IPS-20b (cell line): ENCODE measurements around the gene RAB12.
"Not testable (repeated sequence)": the region's sequence is repeated elsewhere in the genome, so short reads cannot be mapped to it uniquely, and the experiment has no call there.

Experiments
- H3K27ac ChIP-seq: one replicate; pipeline ENCODE4 v1.5.1; 2013; ENCODE audit warnings: low read length
- H3K27me3 ChIP-seq: 2 replicates; pipeline ENCODE4 v1.6.1; 2013; ENCODE audit warnings: mild to moderate bottlenecking, low read length, inconsistent platforms; ENCODE audit not compliant: insufficient read depth
- H3K36me3 ChIP-seq: 2 replicates; pipeline ENCODE4 v1.6.1; 2013; ENCODE audit warnings: low read depth, mild to moderate bottlenecking, inconsistent platforms, low read length, moderate library complexity; ENCODE audit not compliant: insufficient read depth
- H3K4me1 ChIP-seq: 2 replicates; pipeline ENCODE4 v1.6.1; 2013; ENCODE audit warnings: mild to moderate bottlenecking, control low read depth, inconsistent platforms, low read length, moderate library complexity; ENCODE audit not compliant: insufficient read depth
- H3K4me3 ChIP-seq: 2 replicates; pipeline ENCODE4 v1.5.1; 2013; ENCODE audit warnings: mild to moderate bottlenecking, low read length, inconsistent platforms
- H3K9ac ChIP-seq: 2 replicates; pipeline ENCODE4 v1.6.1; 2013; ENCODE audit warnings: low read depth, mild to moderate bottlenecking, inconsistent platforms, low read length, moderate library complexity
- H3K9me3 ChIP-seq: 2 replicates; pipeline ENCODE4 v1.6.1; 2013; ENCODE audit warnings: mild to moderate bottlenecking, low read depth, low read length, inconsistent platforms; ENCODE audit not compliant: insufficient read depth

Gene RAB12

DNA sequence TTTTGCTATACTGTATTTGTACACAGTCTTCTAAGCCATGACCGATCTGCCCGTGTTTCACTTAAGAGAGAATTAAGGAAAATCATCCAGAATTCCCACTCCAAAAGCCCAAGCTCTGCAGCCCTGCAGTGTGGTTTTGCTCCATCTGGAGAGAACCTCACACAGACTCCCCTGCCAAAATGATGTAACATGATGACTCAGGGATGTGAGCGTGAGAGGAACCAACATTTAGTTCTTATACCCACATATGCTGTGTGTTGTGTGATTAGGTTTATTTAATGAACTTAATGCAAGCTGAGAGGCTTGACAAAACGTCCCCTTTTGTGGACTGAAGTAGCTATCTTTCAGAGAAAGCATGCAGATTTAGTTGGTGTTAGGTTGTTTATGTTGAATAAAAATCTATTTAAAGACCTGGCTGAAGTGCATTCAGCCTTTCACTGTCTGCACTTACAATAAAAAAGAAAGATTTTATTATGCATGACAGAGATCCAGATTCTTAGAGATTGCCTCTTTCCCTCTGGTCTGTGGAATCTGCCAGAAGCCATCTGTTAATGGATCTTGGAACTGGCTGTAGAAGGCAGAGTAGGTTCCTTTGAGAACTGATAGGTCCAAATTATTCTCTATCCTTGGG, 6.3 kb downstream of the RAB12 start:
- Histone ChIP-seq H3K27me3 (no peaks in the 10 kb centered on the region), H3K27ac (peak overlapping the region; percentile 68), H3K36me3 (peaks cover 15% of the 10 kb centered on the region), H3K4me1 (peaks cover 61% of the 10 kb centered on the region), H3K4me3 (peak overlapping the region; percentile 43; the same call in 1 of the 2 replicates), H3K9me3 (no peaks in the 10 kb centered on the region), H3K9ac (peak overlapping the region; percentile 68)

DNA sequence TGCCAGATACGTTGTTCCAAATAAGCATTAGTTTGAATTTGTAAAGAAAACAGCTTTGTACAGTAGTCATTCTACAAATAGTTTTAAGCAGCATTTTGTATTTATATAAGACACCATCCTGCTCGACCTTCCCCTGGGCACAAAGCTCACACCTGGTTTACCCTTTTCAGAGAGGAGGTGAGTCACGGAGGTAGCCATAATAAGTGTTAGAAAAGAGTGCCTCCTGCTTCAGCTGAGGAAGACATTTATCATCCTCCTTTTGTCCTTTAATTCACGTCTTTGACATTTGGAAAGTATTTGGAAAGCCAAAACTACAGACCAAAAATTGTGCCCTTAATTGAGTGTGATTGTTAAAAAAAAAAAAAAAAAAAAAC, 6.8 kb downstream of the RAB12 start:
- H3K27me3 ChIP-seq = no peaks in the 10 kb centered on the region
- no peaks in the 10 kb centered on the region for H3K9me3 ChIP-seq
- peak overlapping the region; percentile 68 for H3K27ac ChIP-seq
- peaks cover 64% of the 10 kb centered on the region for H3K4me1 ChIP-seq
- H3K36me3 ChIP-seq = peaks cover 15% of the 10 kb centered on the region
- peak overlapping the region; percentile 43; the same call in 1 of the 2 replicates for H3K4me3 ChIP-seq
- H3K9ac ChIP-seq = peak overlapping the region; percentile 68; the same call in 1 of the 2 replicates

DNA sequence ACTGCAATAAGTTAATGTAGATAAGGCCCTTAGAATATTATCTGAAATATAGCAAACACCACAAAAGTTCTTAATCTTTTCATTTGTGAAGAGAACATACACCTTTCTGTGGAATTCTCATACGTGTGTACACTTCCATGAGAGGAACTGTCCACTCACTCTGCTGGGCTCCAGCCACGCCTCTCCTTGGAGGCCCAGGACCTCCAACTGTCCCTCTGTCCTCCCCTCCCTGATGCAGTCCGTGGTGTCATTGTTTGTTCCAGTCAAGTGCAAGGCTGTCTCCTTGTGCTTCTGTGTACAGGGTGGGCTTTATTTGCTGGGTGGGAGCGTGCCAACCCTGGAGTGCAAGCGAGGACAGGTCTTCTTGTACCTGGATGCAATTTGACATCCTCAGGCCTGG, 8.7 kb downstream of the RAB12 start:
- peaks cover 5% of the 10 kb centered on the region; the same call in 1 of the 2 replicates for H3K36me3 ChIP-seq
- H3K9ac ChIP-seq = no peak overlapping the region

DNA sequence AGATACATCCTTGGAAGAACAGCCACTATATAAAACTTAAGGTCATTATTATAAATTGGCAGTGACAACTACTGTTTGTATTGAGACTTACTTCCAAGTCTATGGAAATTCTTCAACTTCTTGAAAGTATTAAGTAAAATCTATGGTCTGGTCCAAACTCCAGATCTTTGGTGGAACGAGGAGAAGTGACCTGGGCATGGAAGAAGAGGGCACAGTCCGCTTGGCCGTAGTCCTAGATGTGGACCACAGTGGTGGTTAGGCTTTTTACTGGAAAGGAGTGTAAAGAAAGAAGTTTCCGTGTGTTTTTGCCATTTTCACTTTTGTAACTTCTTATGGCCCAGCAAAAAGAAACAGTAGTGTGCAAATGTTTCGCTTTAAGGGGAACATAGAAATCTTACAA, 9.8 kb downstream of the RAB12 start:
- Histone ChIP-seq H3K4me1 (peaks cover 60% of the 10 kb centered on the region), H3K27ac (peak overlapping the region; percentile 18), H3K36me3 (no peaks in the 10 kb centered on the region), H3K4me3 (no peak overlapping the region), H3K27me3 (no peaks in the 10 kb centered on the region), H3K9me3 (no peaks in the 10 kb centered on the region), H3K9ac (0 out of 2 replicates have a peak overlapping the region, but pooled peaks have one; percentile 7)

More for the DNA sequence above, 8.7 kb downstream of the RAB12 start:
- Histone ChIP-seq H3K9me3 (no peaks in the 10 kb centered on the region), H3K4me1 (peaks cover 62% of the 10 kb centered on the region), H3K27ac (no peak overlapping the region), H3K4me3 (no peak overlapping the region), H3K27me3 (no peaks in the 10 kb centered on the region)

DNA sequence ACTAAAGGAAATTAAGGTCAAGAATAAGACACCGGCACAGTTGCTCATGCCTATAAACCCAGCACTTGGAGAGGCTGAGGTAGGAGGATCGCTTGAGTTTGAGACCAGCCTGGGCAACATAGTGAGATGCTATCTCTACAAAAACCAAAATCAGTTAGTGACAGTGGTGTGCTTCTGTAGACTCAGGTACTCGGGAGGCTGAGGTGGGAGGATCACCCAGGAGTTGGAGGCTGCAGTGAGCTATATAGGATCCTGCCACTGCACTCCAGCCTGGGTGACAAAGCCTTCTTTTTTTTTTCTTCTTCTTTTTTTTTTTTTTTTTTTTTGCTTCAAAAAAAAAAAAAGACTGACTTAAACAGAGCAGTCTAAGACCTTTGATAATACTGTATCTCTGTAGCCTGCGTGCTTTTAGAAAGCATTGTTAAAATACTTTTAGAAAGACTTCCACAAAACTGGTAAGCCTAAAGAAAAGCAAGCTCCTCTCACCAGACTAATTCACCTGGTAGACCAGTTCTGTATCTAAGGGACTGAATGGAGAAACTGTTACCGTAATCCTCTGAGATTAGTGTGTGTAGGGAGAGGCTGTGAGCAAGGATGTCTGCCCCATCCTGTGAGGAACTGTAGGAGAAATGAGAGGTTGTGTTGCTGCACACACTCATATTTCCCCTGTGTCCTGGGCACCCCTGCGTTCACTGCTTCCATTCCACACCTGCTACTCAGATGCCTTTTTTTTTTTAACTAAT, 10.8 kb downstream of the RAB12 start:
- Histone ChIP-seq H3K27me3 (no peaks in the 10 kb centered on the region), H3K27ac (peak overlapping the region; percentile 77), H3K9ac (peak overlapping the region; percentile 71; the same call in 1 of the 2 replicates), H3K4me3 (no peak overlapping the region), H3K36me3 (peaks cover 7% of the 10 kb centered on the region; the same call in 1 of the 2 replicates), H3K9me3 (no peaks in the 10 kb centered on the region), H3K4me1 (peaks cover 64% of the 10 kb centered on the region)

DNA sequence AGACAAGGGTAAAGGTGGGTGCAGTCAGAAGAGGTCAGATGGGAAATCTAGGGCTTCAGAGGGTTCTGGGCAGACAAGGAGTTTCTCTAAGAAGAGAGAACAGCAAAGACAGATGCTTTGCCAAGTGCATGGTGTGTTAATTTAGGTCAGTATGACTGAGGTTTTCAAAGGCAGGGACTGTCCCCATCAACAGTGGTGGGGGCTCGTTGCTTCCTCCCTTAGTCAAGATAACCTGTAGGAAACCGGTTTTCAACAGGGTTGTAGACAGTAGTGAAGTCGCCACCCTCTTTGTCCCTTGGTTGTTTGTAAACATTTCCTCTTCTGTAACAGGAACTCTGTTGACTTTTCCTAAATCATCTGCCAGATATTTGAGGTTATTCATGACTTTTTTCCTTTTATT, 11.6 kb downstream of the RAB12 start:
- Histone ChIP-seq H3K36me3 (peaks cover 15% of the 10 kb centered on the region; the same call in 1 of the 2 replicates), H3K9ac (peak overlapping the region; percentile 71; the same call in 1 of the 2 replicates), H3K27me3 (no peaks in the 10 kb centered on the region), H3K9me3 (no peaks in the 10 kb centered on the region), H3K4me1 (peaks cover 55% of the 10 kb centered on the region), H3K4me3 (peak overlapping the region; percentile 59; the same call in 1 of the 2 replicates), H3K27ac (peak overlapping the region; percentile 77)

DNA sequence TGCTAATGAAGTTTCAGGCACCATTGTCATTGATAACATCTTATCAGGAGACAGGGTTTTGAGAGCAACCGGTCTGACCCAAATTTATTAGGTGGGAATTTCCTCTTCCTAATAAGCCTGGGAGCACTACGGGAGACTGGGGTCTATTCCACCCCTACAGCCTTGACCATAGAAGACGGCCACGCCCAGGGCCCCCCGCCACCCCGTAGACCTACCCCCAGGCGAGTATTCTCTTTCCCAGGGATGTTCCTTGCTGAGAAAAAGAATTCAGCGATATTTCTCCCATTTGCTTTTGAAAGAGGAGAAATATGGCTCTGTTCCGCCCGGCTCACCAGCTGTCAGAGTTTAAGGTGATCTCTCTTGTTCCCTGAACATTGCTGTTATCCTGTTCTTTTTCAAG, 13.4 kb downstream of the RAB12 start:
- not testable (repeated sequence) for H3K27ac ChIP-seq
- H3K4me1 ChIP-seq = peaks cover 59% of the 10 kb centered on the region

DNA sequence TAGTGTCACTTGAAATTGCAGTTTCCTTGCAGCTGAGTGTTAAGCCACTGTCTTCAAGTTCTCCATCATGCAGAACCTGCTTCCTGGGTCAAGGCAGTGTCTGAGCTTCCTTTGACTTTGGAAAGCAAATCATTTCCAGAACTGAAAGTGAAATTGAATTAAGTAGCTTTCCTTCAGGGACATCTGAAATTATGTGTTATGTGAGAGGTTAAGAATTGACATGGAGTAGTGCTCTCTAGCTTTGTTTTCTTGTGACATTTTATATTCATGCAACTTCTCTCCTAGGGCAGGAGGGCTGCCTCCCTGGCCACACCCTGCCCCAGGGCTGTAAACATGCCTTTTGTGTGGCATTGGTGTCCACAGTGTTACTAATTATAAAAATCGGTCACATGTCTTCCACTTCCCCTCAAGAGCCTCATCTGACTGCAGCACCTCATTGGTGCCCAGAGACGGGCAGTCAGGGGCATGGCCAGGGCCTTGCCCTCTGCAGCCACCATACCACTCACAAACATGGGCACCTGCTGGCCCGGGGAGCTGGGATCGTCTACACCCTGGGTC, 14.4 kb downstream of the RAB12 start:
- Histone ChIP-seq H3K27ac (peak overlapping the region; percentile 57), H3K4me1 (peaks cover 69% of the 10 kb centered on the region), H3K9ac (peak overlapping the region; percentile 49; the same call in 1 of the 2 replicates), H3K9me3 (no peaks in the 10 kb centered on the region), H3K4me3 (peak overlapping the region; percentile 8; the same call in 1 of the 2 replicates), H3K36me3 (peaks cover 40% of the 10 kb centered on the region), H3K27me3 (no peaks in the 10 kb centered on the region)

More for the DNA sequence above, 13.4 kb downstream of the RAB12 start:
- H3K9ac ChIP-seq, H3K27me3 ChIP-seq, H3K9me3 ChIP-seq: not testable (repeated sequence)
- H3K4me3 ChIP-seq = peak overlapping the region; percentile 35; the same call in 1 of the 2 replicates
- peaks cover 33% of the 10 kb centered on the region for H3K36me3 ChIP-seq

DNA sequence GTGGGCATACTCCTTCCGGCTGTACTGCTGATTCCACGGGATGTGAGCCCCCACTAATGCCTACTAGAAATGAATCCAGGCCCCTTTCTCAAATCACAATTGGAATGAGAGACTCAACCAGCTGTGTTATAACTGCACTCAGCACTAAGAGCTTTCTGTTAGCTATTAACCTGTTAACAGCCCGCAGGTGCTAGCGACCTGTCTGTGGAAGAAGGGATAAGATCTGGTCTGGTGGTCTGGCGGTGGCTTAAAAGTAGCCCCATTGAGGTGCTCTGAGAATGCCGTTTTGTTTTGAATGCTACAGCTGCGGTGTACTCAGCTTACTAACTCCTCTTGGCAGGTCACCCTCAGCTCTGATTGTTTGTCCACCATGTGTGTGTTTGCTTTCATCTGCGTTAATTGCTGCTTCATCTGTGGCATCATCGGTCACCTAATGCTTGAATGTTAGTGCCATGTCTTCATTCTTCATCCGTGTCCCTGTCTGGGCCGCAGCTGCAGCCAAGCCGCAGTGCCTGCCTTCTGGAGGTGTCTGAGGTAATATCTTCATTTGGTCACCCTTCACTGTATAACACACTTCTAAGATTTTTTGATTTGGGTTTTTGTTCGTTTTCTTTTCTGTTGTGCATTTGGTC, 16.3 kb downstream of the RAB12 start:
- H3K9ac ChIP-seq = no peak overlapping the region
- peaks cover 57% of the 10 kb centered on the region for H3K36me3 ChIP-seq
- no peak overlapping the region for H3K4me3 ChIP-seq
- peaks cover 78% of the 10 kb centered on the region for H3K4me1 ChIP-seq
- H3K27ac ChIP-seq = no peak overlapping the region
- H3K9me3 ChIP-seq = no peaks in the 10 kb centered on the region
- no peaks in the 10 kb centered on the region for H3K27me3 ChIP-seq

DNA sequence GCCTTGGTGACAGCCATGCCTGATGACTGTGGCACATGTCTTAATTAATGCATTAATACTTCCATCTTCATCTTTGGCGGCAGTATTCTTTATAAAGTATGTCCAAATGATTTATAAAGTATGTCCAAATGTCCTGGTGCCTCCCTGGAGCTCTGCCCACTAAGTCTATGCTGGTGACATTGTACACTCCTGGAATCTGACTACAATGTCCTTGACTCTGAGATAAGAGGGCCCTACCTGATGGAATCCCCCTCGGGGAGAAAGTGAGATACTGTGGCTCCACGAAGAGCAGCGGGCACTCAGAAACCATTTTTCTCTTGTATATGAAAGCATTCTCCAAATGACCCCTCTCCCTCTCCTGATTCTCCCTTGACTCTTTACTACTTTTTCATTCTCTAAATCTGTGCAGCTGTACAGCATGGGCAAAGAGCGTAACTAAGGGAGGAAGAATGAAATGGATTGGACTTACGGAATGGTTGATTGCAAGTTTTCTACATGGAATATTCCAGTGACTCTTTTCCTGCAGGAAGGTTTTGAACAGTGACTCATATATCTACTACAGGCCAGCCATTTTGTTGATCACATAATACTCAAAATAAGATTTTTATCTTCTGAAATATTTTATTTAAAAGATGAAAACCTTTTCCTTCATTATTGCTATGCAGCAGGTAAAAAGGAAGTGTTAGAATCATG, 17.3 kb downstream of the RAB12 start:
- H3K36me3 ChIP-seq = peaks cover 67% of the 10 kb centered on the region
- H3K9me3 ChIP-seq = no peaks in the 10 kb centered on the region
- H3K4me1 ChIP-seq = peaks cover 69% of the 10 kb centered on the region
- H3K27ac ChIP-seq = no peak overlapping the region
- no peak overlapping the region for H3K9ac ChIP-seq
- no peaks in the 10 kb centered on the region for H3K27me3 ChIP-seq
- no peak overlapping the region for H3K4me3 ChIP-seq

DNA sequence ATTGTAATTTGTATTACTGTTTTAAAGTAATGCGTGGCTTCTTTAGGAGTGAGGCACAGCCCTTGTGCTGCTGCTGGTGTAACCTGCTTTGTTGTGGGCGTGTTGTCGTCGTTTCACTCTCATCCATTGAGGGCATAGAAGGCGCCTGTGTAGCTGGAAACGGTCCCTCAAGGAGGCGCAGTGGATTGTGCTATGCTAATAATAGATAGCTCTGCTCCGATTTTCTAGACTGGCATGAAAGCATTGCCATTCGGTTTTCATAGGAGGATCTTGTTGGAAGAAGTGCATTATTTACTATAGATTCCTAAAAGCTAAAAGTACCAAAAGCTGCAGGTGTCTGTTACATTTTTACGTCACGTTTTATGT, 17.9 kb downstream of the RAB12 start:
- Histone ChIP-seq H3K9ac (peak overlapping the region; percentile 21; the same call in 1 of the 2 replicates), H3K4me3 (no peak overlapping the region), H3K9me3 (no peaks in the 10 kb centered on the region), H3K4me1 (peaks cover 63% of the 10 kb centered on the region), H3K36me3 (peaks cover 72% of the 10 kb centered on the region), H3K27me3 (no peaks in the 10 kb centered on the region), H3K27ac (no peak overlapping the region)
